Activated CD4-positive, CD25-positive, alpha-beta regulatory T cell treated with anti-CD3 and anti-CD28 coated beads, Interleukin-2, amount 50 U/mL, for 16 hours (primary cell): ENCODE results near the gene SHROOM2.

Experiments used
- DNase-seq: peaks from one replicate; pipeline ENCODE4 v3.0.0-alpha.2; 2020; ENCODE audit warnings: low read depth, low spot score

Gene SHROOM2

DNA sequence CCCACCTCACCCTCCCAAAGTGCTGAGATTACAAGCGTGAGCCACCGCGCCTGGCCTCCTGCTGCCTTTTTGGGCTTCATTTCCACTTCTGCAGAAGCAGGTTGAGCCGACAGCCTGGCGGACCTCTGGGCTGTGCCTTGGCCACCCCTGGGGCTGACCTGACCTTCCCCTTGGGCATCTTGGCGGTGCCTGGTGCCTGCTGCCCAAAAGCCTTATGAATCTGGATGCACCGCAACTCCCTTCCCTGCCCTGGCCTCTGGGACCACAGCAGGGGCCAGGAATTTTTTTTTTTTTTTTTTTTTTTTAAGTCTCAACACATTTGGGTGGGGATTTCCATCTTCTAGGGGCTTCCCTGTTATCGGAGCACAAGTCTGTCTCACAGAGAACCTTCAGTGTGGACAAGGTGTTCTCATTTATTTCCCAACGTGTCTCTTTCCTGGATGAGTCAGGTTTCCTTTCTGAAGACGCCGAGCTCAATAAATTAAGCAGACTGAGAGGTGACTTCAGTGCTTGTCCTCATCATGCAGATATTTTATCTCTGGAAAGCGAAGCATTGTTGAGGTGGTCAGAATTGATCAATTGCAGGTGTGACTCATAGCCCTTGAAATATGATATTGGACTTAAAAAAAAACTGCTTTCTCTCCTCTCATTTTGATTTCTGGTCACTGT lies 79.7 kb downstream of the SHROOM2 start:
- DNase-seq = no peak

DNA sequence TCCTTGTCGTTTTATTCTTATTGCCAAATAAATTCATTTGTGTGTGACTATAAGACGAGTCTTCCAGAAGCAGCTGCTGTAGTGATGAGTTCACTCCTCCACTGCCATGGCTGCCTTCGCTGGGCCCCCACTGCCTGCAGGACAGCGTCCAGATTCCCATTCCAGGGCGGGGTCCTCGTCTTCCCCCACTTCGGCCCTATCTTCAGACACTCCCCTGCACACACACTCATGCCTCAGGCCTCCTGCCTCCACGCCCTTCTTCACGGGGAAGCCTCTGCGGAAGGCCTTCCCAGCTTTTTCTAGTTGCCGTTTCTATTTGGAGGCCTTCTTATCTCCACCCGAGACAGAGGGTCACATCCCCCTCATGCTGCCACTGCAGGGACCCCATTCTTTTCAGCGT lies 80.4 kb downstream of the SHROOM2 start:
- no peak for DNase-seq

DNA sequence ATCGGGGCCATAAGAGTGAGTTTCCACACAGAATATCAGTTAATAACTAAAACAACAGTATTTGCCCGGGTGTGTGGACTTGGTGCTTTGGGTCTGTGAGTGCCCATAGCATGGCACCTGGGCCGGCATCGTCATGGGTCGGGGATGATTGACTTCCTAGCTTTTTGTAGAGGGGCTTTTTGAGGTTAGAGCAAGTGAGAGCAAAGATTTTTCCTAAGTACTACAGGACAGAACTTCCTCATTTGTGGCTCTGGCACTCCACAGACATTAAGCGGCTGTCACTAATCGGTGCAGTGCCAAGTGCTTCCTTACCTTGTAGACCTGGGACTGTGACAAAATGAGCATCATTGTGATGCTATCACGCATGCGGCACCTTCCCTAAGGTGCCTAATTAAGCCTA lies 81.0 kb downstream of the SHROOM2 start:
- DNase-seq = no peak

DNA sequence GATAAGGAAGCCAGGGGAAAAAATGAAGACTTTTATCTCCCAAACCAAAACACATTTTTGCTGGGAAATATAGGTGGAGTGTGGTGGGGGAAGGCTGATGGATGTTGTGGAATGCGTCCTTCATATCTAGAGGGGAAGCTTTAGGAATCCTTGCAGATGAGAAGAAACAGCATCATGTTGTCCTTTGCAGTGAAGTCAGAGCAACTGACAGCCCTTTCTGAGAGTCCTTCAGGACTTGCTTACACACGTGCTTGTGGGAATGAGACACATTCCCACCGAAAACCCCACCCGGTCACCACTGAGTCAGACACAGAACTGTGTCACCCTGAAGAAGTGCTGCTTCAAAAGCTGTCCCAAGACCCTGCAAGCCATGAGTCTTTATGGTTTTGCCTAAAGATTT lies 81.5 kb downstream of the SHROOM2 start:
- DNase-seq = no peak

DNA sequence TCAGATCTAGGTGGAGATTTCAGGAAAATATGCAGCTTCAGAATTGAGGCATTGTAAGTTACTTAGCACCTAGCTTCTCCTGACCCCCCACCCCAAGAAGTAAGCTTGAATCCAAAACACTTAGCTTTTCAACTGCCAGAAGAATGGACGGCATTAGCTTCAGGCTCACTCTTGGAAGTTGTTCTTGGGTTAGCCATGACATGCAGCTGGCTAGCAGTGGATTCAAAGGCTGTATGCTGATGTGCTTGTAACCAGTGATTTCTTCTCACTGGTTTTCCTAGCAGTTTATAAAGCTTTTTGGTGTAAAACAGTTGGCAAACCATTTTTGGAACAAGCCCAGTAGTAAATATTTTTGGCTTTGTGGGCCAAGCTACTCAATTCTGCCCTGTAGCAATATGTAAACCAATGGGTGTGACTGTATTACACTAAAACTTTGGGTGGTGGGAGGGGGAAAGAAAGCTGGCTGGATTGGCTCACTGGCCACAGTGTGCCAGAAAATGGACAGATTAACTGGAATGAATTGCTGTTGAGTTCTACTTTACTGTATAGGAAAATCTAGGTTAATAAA lies 85.6 kb downstream of the SHROOM2 start:
- DNase-seq = no peak

DNA sequence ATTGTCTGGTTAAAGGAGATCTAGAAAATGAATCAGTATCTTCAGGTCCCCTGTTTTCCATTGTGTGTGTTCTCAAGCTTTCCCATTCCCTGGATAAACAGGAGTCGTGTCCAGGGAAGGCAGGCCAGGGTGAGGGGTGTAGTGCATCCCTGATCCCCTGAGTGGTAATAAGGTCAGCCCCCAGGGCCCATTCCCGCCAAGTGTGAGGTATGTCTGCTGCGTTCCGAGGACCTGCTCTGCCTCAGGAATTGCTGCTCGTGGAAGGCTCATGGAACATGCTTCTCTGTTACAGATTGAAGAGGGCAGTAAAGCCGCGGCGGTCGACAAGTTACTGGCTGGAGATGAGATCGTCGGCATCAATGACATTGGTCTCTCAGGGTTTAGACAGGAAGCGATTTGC lies 87.1 kb downstream of the SHROOM2 start:
- no peak for DNase-seq

DNA sequence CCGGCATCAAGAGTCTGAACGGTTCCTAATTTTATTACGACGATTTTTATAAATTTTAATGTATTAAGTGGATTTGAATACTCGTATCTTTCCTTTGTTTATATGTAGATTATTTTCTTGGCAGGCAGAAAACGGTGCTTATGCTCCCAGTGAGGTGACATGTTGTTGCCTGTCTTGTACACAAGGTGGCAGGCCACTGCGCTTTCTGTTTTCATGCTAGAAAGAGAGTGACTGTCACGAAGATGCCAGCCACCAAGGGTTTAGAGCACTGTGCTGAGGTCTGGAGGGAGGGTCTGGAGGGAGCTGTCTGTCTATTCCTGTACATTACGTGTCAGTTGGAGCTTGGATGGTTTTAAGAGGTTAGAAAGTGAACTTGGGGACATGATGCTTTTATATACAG lies 87.7 kb downstream of the SHROOM2 start:
- peak; percentile 6 for DNase-seq

DNA sequence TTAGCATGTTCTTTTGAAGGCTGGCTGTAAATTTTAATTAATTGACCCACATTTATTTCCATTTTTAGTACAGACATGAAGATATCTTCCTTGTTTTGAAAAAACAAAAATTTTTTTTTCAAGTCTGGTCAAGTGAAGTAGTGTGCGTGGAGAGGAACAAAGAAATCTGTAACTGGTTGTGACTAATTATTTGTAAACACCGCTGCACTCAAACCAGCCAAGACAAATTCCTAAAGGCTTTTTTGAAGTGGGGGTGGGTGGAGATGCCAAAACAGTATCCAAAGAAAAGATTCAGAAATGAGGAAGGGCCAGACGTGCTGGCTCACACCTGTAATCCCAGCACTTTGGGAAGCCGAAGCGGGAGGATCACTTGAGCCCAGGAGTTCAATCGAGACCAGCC lies 88.3 kb downstream of the SHROOM2 start:
- no peak for DNase-seq

DNA sequence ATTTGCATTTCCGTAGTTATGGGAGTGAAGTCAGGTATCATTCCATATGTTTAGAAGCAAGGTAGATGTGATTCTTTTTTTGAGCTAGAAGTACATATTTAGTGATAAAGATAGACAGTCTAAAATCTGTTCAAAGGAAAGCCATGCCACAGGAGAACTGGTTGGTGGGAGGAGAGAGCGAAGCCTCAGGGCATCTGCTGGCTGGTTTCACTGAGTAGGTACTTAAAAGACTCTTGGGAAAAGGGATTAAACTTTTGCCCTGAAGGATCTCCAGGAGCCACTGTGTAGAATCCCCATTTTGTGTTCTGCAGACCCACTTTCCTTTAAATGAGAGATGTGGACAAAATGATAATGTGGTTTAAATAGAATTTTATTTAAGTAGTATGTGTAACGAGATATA lies 89.6 kb downstream of the SHROOM2 start:
- no peak for DNase-seq

DNA sequence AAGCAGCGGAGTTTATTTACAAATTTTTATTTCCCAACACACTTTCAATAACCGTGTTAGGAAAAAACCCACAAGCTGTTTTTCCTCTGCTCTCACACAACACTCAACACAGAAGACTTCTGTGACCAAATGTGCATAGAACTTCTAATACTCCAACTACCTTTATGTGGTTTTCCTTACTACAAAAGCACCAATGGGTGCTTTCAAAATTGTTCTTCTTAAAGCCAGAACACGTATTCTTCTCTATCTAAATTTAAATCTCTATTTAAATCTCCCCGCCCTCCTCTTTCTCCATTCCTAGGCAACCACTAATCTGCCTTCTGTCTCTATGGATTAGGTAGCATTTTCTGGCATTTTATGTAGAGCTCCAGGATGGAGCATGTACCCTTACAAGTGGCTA lies 90.0 kb downstream of the SHROOM2 start:
- DNase-seq = no peak

DNA sequence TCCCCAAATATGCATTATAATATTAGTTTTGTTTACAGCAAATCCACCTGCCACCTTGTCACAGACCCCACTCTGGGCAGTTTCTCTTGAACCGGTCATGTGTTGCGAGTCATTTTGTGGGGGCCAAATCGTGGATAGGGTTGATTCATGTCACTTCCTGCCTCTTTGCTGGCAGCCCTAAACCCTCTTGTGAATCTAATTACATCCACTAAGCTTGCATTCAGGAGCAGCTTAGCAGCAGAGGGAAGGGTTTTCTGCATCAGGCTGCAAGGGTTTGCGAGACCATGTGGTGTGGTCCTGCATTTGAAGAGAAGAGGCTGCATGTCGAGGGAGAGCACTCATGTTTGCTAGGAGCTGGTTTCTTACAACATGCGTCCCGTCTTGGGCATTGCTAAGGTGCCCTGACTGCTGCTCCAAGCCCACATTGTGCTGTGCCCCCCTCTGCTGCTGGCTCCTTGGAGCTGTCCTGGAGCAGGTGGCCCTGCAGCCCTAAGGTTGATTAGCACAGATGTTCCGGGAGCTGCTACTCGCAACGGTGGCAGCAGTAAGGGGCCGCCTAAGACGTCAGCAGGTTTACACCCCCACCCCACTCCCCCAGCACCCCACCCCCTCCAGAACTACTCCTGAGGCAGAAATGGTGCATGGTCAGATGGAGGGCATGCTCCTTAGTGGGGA lies 92.1 kb downstream of the SHROOM2 start:
- DNase-seq = no peak

DNA sequence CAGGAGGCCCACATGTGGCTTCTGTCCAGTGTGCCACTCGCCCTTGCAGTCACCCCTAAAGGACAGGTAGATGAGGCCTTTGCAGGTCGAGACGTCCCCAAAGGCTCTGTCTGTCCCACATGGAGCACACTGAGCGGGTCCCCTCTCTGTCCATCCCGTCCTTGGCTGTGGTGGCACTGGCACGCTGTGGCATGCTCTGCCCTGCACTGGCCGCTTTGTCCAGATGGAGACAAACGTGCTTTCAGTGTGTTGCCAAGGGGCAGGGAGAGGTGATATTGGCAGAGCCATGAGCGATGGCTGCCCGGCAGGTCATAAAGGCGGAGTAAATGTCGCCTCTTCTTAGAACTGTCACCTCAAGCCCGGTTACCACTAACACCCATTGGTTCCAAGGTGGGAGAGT lies 94.0 kb downstream of the SHROOM2 start:
- DNase-seq = no peak

DNA sequence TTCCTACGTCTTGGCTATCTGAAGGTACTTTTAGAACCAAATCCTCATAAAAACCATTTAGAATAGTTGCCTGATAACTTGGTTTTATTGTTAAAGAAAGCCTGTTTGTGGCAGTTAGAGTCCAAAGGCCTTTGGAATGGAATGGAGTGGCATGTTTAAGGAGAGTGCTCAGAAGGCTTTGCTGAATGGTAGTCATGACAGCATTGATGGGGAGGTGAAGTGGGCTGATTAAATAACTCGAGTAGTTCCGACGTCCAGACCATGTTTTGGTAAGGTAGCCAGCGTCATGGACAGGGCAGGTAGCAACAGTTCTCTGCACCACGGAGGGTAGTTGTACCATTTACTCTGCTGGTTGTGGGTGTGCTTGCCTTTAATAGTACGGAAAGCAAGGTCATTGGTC lies 94.6 kb downstream of the SHROOM2 start:
- no peak for DNase-seq

DNA sequence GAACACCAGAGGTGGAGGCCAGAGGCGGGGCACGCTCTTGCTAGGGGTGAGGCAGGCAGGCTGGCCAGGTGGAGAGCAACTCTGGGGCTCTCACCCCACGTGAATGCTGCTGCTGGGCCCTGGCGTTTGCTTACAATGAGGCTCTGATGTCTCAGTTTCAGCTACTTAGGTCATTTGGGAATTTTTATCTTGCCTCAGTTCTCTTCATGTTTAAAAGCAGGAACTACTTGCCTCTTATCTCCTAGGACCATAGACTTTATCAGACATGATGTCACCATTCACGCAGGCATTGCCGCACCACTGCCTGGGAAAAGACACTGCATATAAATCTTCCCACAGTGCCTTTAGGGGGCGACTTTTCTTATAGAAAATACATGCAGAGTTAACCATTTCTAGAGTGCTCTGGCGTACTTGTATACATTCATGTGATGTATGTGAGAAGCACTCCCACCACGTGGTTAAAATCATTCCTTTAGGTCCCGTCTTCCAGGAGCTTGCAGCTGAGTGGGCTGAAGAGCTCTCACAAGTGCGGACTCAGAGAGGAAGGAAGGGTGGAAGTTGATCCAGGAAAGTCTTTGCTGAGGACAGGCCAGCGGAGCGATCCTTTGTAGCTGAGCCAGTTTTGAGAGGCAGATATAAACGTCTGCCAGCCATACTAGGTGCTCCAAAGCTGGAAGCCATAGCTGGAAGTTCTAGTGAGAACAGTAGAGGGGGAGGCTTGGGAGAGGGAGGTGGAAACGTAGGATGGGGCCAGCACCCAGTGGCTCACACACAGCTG lies 96.6 kb downstream of the SHROOM2 start:
- no peak for DNase-seq

DNA sequence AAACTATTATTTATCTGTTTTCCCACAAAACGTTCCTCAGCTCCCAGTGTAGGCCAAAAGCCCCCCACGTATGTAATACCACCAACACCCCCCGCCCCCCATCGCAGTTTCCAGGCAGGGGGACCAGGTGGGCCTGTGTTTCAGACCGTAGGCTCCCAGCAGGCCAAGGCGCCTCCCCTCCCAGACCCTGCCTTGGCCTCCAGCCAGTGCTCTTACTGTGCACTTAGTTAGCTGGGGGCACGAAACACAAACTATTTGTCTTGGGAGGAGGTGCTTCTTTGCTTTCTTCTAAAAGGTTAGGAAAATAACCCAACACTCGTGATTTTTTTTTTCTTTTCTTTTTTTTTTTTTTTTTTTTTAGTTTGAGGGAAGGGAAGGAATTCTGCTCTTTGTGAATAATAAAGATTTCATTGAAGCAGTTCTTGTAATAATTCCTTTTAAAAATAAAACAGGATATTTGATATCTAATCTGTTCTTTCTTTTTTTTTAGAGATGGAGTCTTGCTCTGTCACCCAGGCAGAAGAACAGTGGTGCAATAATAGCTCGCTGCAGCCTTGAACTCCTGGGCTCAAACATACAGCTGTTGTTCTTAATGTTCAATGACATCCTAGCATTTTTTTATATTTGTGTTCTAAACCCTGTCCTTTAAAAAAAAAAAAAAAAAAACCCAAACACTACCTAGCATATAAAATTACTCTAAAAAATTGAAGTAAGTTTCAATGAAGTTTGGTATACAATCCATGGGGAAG lies 98.0 kb downstream of the SHROOM2 start:
- DNase-seq = no peak

DNA sequence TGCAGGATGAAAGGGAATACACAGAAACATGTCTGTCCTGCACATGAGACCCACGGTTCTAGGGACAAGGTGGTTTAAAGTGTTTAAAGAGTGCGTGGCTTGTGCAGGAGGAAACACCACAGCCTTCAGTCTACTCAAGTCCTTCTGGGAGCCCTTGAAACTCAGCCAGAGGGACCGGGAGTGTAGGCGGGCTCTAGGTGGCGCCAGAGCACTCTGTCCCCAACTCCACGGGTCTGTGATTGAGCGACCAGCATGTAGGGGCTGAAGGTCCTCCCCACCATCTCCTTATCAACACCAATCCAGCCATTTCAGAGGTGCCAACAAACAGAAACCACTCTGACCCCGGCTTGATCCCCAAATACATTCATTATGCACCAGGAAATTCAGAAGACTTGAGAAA lies 98.9 kb downstream of the SHROOM2 start:
- DNase-seq = peak; percentile 2

DNA sequence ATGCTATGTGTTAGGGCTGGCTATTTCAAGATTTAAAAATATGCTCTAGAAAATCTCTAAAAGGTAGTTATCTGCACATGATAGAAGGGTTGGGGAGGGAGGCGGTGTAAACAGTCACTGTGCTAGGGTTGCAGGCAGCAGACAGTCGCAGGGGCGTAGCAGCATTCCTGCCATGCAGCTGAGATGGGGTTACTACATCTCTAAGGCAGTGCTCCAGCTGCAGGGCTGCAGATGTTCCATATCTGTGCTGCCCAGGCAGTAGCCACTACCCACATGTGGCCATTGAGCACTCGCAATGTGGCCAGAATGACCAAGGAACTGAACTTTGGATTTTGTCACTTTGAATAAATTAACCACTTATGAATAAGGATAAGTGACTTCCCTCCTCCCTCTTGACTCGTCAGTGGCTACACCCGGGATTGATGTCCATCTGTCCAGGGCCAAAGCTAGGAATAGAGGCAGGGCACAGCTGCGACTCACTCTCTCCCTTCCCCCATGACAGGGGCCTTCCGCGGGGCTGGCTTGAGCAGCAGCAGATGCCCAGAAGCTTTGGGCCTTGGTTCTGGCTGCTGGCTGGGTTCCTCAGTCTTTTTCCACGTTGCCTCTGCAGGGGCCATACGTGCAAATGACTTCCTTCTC lies 101.5 kb downstream of the SHROOM2 start:
- no peak for DNase-seq

DNA sequence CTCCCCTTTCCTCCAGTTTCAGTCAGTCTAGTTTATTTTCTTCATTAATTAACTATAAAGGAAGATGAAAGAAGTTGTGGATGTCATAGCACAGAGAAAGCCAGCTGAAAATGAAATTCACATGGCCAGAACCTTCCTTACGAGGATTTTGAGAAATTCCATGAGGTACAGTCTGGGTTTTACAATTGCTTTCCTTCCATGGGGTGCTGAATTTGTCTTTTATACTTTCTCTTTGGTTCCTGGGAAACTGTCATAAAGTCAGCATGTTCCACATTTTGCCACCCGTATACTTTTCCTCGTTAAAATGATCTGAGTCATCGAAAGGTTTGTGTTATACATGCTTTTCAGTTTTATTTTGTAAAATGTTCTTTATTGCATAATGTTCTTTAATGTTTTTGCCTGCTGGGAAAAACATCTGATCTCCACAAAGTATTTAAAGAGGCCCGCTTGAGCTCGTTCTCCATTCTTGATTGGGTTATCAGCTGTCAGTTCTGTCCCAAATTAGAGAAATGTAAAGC lies 102.8 kb downstream of the SHROOM2 start:
- no peak for DNase-seq

DNA sequence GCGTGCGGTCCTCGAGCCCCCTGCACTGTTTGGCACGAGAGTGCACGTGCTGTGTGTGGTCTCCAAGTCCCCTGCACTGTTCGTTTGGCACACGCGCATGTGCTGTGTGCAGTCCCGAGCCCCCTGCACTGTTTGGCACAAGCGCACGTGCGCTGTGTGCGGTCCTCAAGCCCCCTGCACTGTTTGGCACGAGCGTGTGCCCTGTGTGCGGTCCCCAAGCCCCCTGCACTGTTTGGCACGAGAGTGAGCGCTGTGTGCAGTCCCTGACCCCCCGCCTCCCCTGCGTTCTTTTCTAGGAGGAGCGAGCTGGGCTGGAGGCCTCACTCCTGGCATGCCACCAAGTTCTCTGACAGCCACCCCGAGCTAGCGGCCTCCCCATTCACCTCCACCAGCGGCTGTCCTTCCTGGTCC lies 104.5 kb downstream of the SHROOM2 start:
- DNase-seq = no peak

DNA sequence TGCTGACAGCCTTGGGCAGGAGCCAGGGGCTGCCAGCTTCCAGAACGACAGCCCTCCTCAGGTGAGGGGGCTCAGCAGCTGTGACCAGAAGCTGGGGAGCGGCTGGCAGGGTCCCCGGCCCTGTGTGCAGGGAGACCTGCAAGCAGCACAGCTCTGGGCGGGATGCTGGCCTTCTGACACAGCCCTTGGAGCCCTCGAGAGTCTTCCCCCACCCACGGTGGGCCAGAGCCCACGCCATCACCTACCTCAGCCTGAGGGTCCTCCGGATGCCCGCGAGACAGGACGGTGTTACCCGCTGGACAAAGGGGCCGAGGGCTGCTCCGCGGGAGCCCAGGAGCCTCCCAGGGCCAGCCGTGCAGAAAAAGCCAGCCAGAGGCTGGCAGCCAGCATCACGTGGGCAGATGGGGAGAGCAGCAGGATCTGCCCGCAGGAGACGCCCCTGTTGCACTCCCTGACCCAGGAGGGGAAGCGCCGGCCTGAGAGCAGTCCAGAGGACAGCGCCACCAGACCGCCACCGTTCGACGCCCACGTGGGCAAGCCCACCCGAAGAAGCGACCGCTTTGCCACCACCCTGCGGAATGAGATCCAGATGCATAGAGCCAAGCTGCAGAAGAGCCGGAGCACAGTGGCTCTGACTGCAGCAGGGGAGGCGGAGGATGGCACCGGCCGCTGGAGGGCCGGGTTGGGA lies 109.1 kb downstream of the SHROOM2 start:
- DNase-seq = no peak

DNA sequence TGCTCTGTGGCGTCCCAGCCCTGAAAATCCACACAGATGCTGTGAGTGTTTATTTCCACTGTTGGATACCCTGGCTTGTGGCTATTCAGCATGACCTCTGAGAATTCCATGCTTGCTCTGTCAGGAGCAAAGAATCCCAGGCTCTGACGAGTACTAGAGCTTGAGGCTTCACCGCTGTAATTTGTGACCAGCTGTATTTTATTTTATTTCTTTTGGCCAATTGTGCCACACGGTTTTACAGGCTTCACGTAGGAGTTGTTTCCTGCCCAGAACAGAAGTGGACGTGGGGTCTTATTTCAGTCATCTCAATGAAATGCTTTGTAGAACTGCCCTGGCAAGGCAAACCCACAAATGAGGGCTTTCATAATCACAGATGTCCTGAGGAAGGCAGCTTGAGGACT lies 111.5 kb downstream of the SHROOM2 start:
- DNase-seq = no peak
